ENCODE data around the gene PPP1R9A. TPM values are rescaled to one million over a fixed set of nuclear protein-coding genes. Genes with fewer than 3 reads are reported as not detected.

PPP1R9A gene
- 6.6 TPM for polyA plus RNA-seq (2013, experiment 1 of 2)
- polyA plus RNA-seq (2013, experiment 2 of 2): 6.9 TPM

GRCh38 chr7:94907026-94907810 lies at the start of gene PPP1R9A:
Gene PPP1R9A, plus strand, starts transcription at chr7:94907594. Its CDS starts 2,520 bp downstream, at chr7:94910114.
- peak within 1 kb of the TSS; percentile 75 to 82 for H3K4me3 ChIP-seq (ENCODE audit: low read length in 2 of 2)
- WGBS, 2 donors (ENCODE audit: extremely low coverage in 2 of 2, insufficient read length in 2 of 2, insufficient replicate concordance in 1 of 2): no CpG with 5 or more reads among the region's 36 CpGs
- peak within 1 kb of the TSS; percentile 56 for H3K4me2 ChIP-seq (ENCODE audit: insufficient read depth, low read length, poor library complexity, severe bottlenecking)

GRCh38 chr7:94871132-94871531 lies 36.3 kb upstream of the PPP1R9A start:
- no peak for DNase-seq (ENCODE audit: low spot score)
- no peak overlapping the region for H2BK15ac ChIP-seq (ENCODE audit: low read length)
- no peaks in the 10 kb centered on the region for H3K9me3 ChIP-seq (replicated peaks in 1 of 2; ENCODE audit: control insufficient read depth in 2 of 2, insufficient read depth in 1 of 2, low read depth in 1 of 2, low read length in 2 of 2)
- no peak overlapping the region for H3K18ac ChIP-seq (ENCODE audit: low read length)
- H3K79me1 ChIP-seq (ENCODE audit: low read depth, low read length): no peaks in the 10 kb centered on the region
- no peak overlapping the region for H3K4me3 ChIP-seq (ENCODE audit: low read length in 2 of 2)
- H2BK12ac ChIP-seq (ENCODE audit: low read length): no peak overlapping the region
- no peak overlapping the region for H2BK120ac ChIP-seq (ENCODE audit: low read depth, low read length)
- no peak overlapping the region for H2BK5ac ChIP-seq (ENCODE audit: low read length)
- H3K4me1 ChIP-seq (ENCODE audit: control insufficient read depth in 2 of 2, insufficient read depth in 1 of 2, low read depth in 1 of 2, low read length in 2 of 2): no peaks in the 10 kb centered on the region
- no peak overlapping the region for H3K4ac ChIP-seq (ENCODE audit: low read length)
- H3K27me3 ChIP-seq (ENCODE audit: control insufficient read depth in 3 of 3, insufficient read depth in 3 of 3, low read depth in 1 of 3, low read length in 3 of 3): no peaks in the 10 kb centered on the region
- H3K23ac ChIP-seq (ENCODE audit: low read depth, low read length, poor library complexity): no peak overlapping the region
- H3K36me3 ChIP-seq (replicated peaks in 1 of 2; ENCODE audit: control insufficient read depth in 2 of 2, insufficient read depth in 2 of 2, low read length in 2 of 2): no peaks in the 10 kb centered on the region
- H4K91ac ChIP-seq (ENCODE audit: low read depth, low read length, poor library complexity): no peak overlapping the region
- no peak overlapping the region for H3K4me2 ChIP-seq (ENCODE audit: insufficient read depth, low read length, poor library complexity, severe bottlenecking)
- no peak overlapping the region for H2AFZ ChIP-seq (ENCODE audit: low read length)
- no peak overlapping the region for H4K8ac ChIP-seq (ENCODE audit: low read depth, low read length)
- no peak overlapping the region for H3K27ac ChIP-seq (replicated peaks; ENCODE audit: low read length)
- H3K9ac ChIP-seq (ENCODE audit: low read depth, low read length, poor library complexity): no peak overlapping the region
- H3K14ac ChIP-seq (ENCODE audit: low read length): no peak overlapping the region
- H2AK5ac ChIP-seq (ENCODE audit: low read depth, low read length): no peak overlapping the region

More at GRCh38 chr7:94907026-94907810, at the start of gene PPP1R9A:
- peak within 1 kb of the TSS; percentile 97 for H3K27ac ChIP-seq (replicated peaks; ENCODE audit: low read length)
- no peak within 1 kb of the TSS for H3K23ac ChIP-seq (ENCODE audit: low read depth, low read length, poor library complexity)
- H3K9me3 ChIP-seq (replicated peaks in 1 of 2; ENCODE audit: control insufficient read depth in 2 of 2, insufficient read depth in 1 of 2, low read depth in 1 of 2, low read length in 2 of 2): peaks cover 0 to 9% of the 10 kb centered on the region in 2 donors
- peak within 1 kb of the TSS; percentile 39 for H2BK15ac ChIP-seq (ENCODE audit: low read length)
- H2BK12ac ChIP-seq (ENCODE audit: low read length): no peak within 1 kb of the TSS
- no peak within 1 kb of the TSS for H3K14ac ChIP-seq (ENCODE audit: low read length)
- peak within 1 kb of the TSS; percentile 93 for H3K18ac ChIP-seq (ENCODE audit: low read length)
- H4K8ac ChIP-seq (ENCODE audit: low read depth, low read length): no peak within 1 kb of the TSS
- H3K4ac ChIP-seq (ENCODE audit: low read length): no peak within 1 kb of the TSS
- peak within 1 kb of the TSS; percentile 95 for H4K91ac ChIP-seq (ENCODE audit: low read depth, low read length, poor library complexity)
- no peaks in the 10 kb centered on the region for H3K27me3 ChIP-seq (ENCODE audit: control insufficient read depth in 3 of 3, insufficient read depth in 3 of 3, low read depth in 1 of 3, low read length in 3 of 3)
- peak within 1 kb of the TSS; percentile 93 for H2AFZ ChIP-seq (ENCODE audit: low read length)
- H3K36me3 ChIP-seq (replicated peaks in 1 of 2; ENCODE audit: control insufficient read depth in 2 of 2, insufficient read depth in 2 of 2, low read length in 2 of 2): peaks cover 0 to 8% of the 10 kb centered on the region in 2 donors
- peak within 1 kb of the TSS; percentile 6 for H2BK5ac ChIP-seq (ENCODE audit: low read length)
- peak within 1 kb of the TSS; percentile 81 for H2BK120ac ChIP-seq (ENCODE audit: low read depth, low read length)
- H2AK5ac ChIP-seq (ENCODE audit: low read depth, low read length): no peak within 1 kb of the TSS
- peak within 1 kb of the TSS; percentile 85 for H3K9ac ChIP-seq (ENCODE audit: low read depth, low read length, poor library complexity)
- no peaks in the 10 kb centered on the region for H3K79me1 ChIP-seq (ENCODE audit: low read depth, low read length)
- H3K4me1 ChIP-seq (ENCODE audit: control insufficient read depth in 2 of 2, insufficient read depth in 1 of 2, low read depth in 1 of 2, low read length in 2 of 2): peaks cover 6 to 8% of the 10 kb centered on the region in 2 donors
- DNase-seq (ENCODE audit: low spot score): peak; percentile 64

DNA sequence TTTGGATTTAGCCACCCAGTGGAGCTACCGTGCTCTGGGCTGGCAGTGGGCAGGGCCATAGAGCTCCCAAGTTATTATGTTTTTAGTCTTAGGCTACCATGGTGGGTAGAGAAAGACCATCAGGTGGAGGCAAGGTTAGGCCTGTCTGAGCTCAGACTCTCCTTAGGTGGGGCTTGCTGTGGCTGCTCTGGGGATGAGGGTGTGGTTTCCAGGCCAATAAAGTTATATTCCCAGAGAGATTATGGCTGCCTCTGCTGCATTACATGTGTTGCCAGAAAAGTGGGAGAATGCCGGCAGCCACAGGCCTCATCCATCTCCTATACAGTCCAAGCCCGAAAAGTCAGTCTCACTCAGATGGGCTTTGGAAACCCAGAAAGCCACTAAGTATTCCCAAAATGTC lies 34.2 kb upstream of the PPP1R9A start:
- peaks cover 1 to 2% of the 10 kb centered on the region in 2 donors for H3K9me3 ChIP-seq (replicated peaks in 1 of 2; ENCODE audit: control insufficient read depth in 2 of 2, insufficient read depth in 1 of 2, low read depth in 1 of 2, low read length in 2 of 2)
- no peaks in the 10 kb centered on the region for H3K4me1 ChIP-seq (ENCODE audit: control insufficient read depth in 2 of 2, insufficient read depth in 1 of 2, low read depth in 1 of 2, low read length in 2 of 2)
- H3K36me3 ChIP-seq (replicated peaks in 1 of 2; ENCODE audit: control insufficient read depth in 2 of 2, insufficient read depth in 2 of 2, low read length in 2 of 2): no peaks in the 10 kb centered on the region
- no peak for DNase-seq (ENCODE audit: low spot score)
- no peak overlapping the region for H4K8ac ChIP-seq (ENCODE audit: low read depth, low read length)
- no peak overlapping the region for H3K18ac ChIP-seq (ENCODE audit: low read length)
- no CpG with 5 or more reads among the region's 3 CpGs for WGBS, 2 donors (ENCODE audit: extremely low coverage in 2 of 2, insufficient read length in 2 of 2, insufficient replicate concordance in 1 of 2)
- no peak overlapping the region for H2BK12ac ChIP-seq (ENCODE audit: low read length)
- H2BK120ac ChIP-seq (ENCODE audit: low read depth, low read length): no peak overlapping the region
- H2AFZ ChIP-seq (ENCODE audit: low read length): no peak overlapping the region
- no peaks in the 10 kb centered on the region for H3K79me1 ChIP-seq (ENCODE audit: low read depth, low read length)
- H4K91ac ChIP-seq (ENCODE audit: low read depth, low read length, poor library complexity): no peak overlapping the region
- no peak overlapping the region for H3K9ac ChIP-seq (ENCODE audit: low read depth, low read length, poor library complexity)
- H3K23ac ChIP-seq (ENCODE audit: low read depth, low read length, poor library complexity): no peak overlapping the region
- no peak overlapping the region for H2AK5ac ChIP-seq (ENCODE audit: low read depth, low read length)
- no peak overlapping the region for H3K14ac ChIP-seq (ENCODE audit: low read length)
- H3K4me3 ChIP-seq (ENCODE audit: low read length in 2 of 2): no peak overlapping the region
- H3K27ac ChIP-seq (replicated peaks; ENCODE audit: low read length): no peak overlapping the region
- no peak overlapping the region for H3K4ac ChIP-seq (ENCODE audit: low read length)
- H2BK5ac ChIP-seq (ENCODE audit: low read length): no peak overlapping the region
- no peak overlapping the region for H3K4me2 ChIP-seq (ENCODE audit: insufficient read depth, low read length, poor library complexity, severe bottlenecking)
- H3K27me3 ChIP-seq (ENCODE audit: control insufficient read depth in 3 of 3, insufficient read depth in 3 of 3, low read depth in 1 of 3, low read length in 3 of 3): no peaks in the 10 kb centered on the region
- no peak overlapping the region for H2BK15ac ChIP-seq (ENCODE audit: low read length)

DNA sequence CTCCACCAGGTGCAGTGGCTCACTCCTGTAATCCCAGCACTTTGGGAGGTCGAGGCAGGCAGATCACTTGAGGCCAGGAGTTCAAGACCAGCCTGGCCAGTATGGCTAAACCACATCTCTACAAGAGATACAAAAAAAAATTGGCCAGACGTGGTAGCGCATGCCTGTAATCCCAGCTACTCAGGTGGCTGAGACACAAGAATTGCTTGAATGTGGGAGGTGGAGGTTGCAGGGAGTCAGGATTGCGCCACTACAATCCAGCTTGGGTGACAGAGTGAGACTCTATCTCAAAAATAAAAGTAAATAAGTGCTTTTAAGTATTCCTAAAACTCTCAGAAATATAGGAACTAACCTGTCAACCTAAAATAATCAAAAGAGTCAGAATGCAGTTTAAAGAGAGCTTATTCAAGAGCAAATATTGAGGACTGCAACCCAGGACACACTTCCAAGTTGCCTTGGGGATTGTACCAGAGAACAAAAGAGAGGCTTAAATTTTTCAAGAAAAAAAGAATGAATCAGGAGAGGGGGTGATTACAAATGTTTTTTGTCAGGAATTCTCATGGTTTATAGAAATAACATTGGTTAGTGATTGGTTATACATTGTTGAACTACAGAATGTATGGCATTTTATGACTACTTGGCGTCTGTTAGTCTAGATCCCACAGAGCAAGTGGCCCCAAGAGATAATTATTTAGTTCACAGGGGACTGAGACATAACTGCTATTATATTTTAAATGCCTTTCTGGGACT lies 33.2 kb upstream of the PPP1R9A start:
- no peak overlapping the region for H3K27ac ChIP-seq (replicated peaks; ENCODE audit: low read length)
- H3K23ac ChIP-seq (ENCODE audit: low read depth, low read length, poor library complexity): no peak overlapping the region
- H4K91ac ChIP-seq (ENCODE audit: low read depth, low read length, poor library complexity): no peak overlapping the region
- no peak overlapping the region for H4K8ac ChIP-seq (ENCODE audit: low read depth, low read length)
- DNase-seq (ENCODE audit: low spot score): no peak
- H3K9me3 ChIP-seq (replicated peaks in 1 of 2; ENCODE audit: control insufficient read depth in 2 of 2, insufficient read depth in 1 of 2, low read depth in 1 of 2, low read length in 2 of 2): peaks cover 3 to 7% of the 10 kb centered on the region in 2 donors
- no peak overlapping the region for H2BK5ac ChIP-seq (ENCODE audit: low read length)
- H3K4me1 ChIP-seq (ENCODE audit: control insufficient read depth in 2 of 2, insufficient read depth in 1 of 2, low read depth in 1 of 2, low read length in 2 of 2): no peaks in the 10 kb centered on the region
- H2BK15ac ChIP-seq (ENCODE audit: low read length): no peak overlapping the region
- no peak overlapping the region for H3K9ac ChIP-seq (ENCODE audit: low read depth, low read length, poor library complexity)
- no peak overlapping the region for H2BK12ac ChIP-seq (ENCODE audit: low read length)
- no peak overlapping the region for H3K4ac ChIP-seq (ENCODE audit: low read length)
- no peak overlapping the region for H3K4me2 ChIP-seq (ENCODE audit: insufficient read depth, low read length, poor library complexity, severe bottlenecking)
- H3K27me3 ChIP-seq (ENCODE audit: control insufficient read depth in 3 of 3, insufficient read depth in 3 of 3, low read depth in 1 of 3, low read length in 3 of 3): no peaks in the 10 kb centered on the region
- no peak overlapping the region for H3K4me3 ChIP-seq (ENCODE audit: low read length in 2 of 2)
- no CpG with 5 or more reads among the region's 5 CpGs for WGBS, 2 donors (ENCODE audit: extremely low coverage in 2 of 2, insufficient read length in 2 of 2, insufficient replicate concordance in 1 of 2)
- no peaks in the 10 kb centered on the region for H3K36me3 ChIP-seq (replicated peaks in 1 of 2; ENCODE audit: control insufficient read depth in 2 of 2, insufficient read depth in 2 of 2, low read length in 2 of 2)
- H3K14ac ChIP-seq (ENCODE audit: low read length): no peak overlapping the region
- H3K18ac ChIP-seq (ENCODE audit: low read length): no peak overlapping the region
- no peak overlapping the region for H2AFZ ChIP-seq (ENCODE audit: low read length)
- H2BK120ac ChIP-seq (ENCODE audit: low read depth, low read length): no peak overlapping the region
- no peaks in the 10 kb centered on the region for H3K79me1 ChIP-seq (ENCODE audit: low read depth, low read length)
- H2AK5ac ChIP-seq (ENCODE audit: low read depth, low read length): no peak overlapping the region
